ENCODE data around the gene DTNB.
"Not testable (repeated sequence)": the region's sequence is repeated elsewhere in the genome, so short reads cannot be mapped to it uniquely, and the experiment has no call there.

Gene DTNB

GRCh38 chr2:25585189-25585588 lies 88.2 kb downstream of the DTNB start:
- no peak for DNase-seq

- DNase-seq = no peak
These were observed 91.1 kb downstream of the DTNB start for GRCh38 chr2:25582077-25582830.

- DNase-seq = no peak
These were observed 96.8 kb downstream of the DTNB start for GRCh38 chr2:25576596-25576995.

DNA sequence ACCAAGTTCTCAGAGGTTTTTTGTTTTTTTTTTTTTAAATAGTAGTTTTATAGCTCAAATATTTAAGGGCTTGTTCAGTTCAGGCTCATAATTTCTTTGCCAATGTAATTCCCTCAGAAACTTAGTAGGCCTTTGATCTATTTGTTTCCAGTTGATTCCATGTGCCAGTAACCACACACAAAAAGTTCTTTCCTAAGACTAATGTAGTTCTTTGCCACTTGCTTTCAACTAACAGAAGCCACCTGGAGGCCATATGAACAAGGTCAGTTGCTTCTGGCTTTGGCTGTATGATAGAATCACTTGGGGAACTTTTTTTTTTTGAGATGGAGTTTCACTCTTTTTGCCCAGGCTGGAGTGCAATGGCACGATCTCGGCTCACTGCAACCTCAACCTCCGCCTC lies 100.7 kb downstream of the DTNB start:
- DNase-seq = no peak

DNA sequence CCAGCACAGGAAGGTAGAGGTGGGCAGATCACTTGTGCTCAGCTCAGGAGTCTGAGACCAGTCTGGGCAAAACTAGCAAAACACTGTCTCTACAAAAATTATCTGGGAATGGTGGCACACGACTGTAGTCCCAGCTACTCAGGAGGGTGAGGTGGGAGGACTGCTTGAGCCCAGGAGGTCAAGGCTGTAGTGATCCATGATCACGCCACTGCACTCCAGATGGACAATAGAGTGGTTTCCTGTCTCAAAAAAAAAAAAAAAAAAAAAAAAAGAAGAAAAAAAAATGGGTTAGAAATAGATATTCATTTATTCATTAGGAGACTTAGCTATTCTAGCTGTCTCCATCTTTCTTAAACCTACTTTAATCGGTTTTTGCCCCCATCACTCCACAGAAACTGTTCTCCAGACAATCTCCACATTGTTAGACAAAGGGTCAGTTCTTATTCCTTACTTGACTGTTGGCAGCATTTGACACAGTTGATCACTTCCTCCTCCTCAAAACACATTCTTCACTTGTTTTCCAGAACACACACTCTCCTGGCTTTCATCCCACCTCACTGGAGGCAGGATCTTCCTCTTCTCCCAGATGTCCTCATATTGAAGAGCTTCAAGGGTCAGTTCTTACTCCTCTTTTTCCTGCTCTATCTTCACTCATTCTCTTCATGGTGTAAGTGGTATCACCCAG lies 103.1 kb downstream of the DTNB start:
- no peak for DNase-seq

DNA sequence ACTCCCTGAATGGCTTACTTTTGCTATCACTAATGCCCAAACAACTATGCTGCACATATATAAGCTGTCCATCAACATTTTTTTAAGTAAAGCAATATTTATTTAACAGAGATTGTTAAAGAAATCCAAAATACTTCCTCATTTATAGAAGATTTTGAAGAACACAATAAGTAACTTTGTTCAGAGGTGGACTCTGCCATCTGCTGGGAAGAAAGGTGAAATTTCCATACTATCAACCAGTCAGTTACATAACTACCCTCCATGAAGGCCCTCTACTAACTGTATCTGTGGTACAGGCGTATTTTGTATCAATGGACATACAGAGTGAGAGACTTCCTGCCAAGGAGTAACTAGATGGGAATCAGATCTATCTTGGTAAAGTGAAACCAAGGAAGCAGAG lies 106.0 kb downstream of the DTNB start:
- DNase-seq = no peak

GRCh38 chr2:25566694-25567093 lies 106.7 kb downstream of the DTNB start:
- no peak for DNase-seq

- DNase-seq = no peak
These were observed 107.3 kb downstream of the DTNB start for GRCh38 chr2:25566094-25566493.

- no peak for DNase-seq
These were observed 112.1 kb downstream of the DTNB start for GRCh38 chr2:25561136-25561850.

DNA sequence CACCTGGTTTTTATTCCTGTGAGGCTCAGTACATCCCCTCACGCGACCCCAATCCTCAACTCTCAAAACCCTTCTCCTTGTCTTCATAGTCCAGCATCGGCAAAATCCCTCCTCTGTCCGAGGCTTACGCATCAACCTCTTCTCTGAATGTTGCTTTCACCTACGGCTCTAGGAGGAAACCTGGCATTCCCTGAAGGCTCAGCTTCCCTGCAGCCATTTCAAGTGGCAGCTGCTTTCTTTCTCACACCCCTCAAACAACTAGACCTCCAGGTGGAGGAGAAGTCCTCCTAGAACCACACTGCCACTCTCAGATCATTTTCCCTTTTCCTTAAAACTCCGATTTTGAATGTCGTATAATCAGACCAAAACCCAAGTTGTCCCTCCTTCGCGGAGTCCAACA lies 114.2 kb downstream of the DTNB start:
- no peak for DNase-seq

DNA sequence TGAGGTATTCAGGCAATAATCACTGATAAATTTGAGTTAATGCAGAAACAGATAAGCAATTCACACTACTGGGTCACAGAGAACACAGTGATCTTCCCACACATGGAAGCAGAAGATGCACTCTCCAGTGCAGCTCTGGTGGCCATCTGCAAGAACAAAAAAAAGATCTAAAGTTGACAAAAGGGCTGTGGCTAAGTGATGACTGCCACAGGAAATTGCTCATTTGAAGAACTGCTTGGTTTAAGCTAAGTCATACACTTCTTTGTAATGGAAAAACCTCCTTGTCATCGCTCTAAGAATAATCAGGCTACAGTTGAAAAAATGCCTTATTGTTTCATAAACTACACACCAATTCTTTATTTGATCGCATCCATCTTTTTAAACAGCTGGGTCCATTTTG lies 115.1 kb downstream of the DTNB start:
- DNase-seq = no peak

DNA sequence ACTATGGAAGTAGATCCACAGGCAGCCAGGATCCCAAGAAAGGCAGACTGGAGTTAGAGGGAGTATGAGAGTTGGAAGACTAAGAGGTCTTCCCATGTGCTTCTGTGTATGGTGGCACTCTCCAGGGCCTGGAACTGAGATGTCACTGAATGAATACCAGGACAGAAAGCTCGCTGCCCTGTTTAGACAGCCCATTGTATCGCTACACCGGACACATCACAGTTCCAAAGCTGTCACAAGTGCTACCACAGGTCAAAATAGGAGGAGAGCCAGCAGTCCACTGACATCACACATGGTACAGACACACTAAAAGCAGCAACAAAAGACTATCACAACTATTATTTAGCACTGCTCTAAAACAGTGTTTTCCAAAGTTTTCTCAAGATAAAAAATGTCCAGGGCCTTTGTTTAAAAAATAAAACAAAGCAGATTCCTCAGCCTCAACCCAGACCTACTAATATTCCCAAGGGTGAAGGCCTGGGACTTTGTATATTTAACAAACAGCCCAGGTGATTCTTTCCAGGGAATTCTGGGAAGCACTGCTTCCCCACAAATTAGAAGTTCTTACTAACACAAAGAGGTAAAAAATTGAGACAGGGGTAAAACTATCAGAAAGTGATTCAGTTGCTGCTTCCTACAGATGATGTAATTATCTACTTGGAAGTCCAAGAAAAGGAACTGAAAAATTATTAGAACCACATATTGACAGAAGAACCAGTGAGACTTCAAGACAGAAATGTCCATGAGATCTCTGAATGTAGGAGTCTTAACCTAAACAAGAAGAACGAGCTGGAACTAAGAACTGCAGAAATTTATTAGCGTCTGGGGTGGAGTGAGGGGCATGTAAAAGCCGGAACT lies 116.0 kb downstream of the DTNB start:
- DNase-seq = no peak

DNA sequence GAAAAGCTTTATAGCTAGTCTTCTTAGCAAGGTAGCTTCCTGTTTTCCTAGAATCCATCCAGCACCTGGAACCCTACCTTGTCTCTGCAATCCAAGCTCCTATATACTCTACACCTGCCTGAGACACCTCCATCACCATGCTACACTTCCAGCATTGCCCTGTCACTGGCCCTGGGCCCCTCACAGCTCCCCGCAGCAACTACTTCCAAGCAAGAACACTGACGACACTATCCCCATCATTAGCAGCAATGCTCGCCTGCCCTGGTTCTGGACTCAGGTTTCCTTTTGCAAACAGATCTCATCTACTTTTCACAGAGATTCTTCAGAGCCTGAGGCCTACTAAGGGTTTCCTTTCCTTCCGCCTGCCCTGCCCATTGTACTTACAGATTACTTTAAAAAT lies 121.1 kb downstream of the DTNB start:
- no peak for DNase-seq

DNA sequence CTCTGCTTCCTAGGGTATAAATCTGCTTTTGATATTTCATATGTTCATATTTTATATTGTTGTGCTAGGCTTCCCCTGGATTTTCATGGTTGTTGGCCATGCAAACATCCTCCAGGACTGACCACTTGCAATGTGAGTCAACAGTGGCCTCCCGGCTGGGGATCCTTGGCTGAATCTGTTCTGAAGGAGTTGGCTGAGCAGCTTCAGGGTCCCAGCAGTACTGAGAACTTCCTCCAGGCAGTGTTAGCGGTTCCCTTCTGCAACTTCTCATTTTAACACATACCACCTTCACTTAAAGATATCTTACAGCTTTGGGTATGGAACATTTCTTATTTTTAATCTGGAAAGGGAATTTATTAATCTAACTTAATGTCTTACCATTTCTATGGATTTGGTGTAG lies 122.1 kb downstream of the DTNB start:
- no peak for DNase-seq

- not testable (repeated sequence) for DNase-seq
These were observed 123.8 kb downstream of the DTNB start for GRCh38 chr2:25549571-25549970.

- no peak for DNase-seq
These were observed 124.8 kb downstream of the DTNB start for GRCh38 chr2:25548601-25549000.

- DNase-seq = no peak
These were observed 126.5 kb downstream of the DTNB start for GRCh38 chr2:25546852-25547251.

- DNase-seq = no peak
These were observed 127.5 kb downstream of the DTNB start for GRCh38 chr2:25545899-25546298.

GRCh38 chr2:25544445-25544844 lies 128.9 kb downstream of the DTNB start:
- no peak for DNase-seq

- DNase-seq = no peak
These were observed 129.4 kb downstream of the DTNB start for GRCh38 chr2:25543939-25544338.

GRCh38 chr2:25541378-25541777 lies 132.0 kb downstream of the DTNB start:
- DNase-seq = no peak

DNA sequence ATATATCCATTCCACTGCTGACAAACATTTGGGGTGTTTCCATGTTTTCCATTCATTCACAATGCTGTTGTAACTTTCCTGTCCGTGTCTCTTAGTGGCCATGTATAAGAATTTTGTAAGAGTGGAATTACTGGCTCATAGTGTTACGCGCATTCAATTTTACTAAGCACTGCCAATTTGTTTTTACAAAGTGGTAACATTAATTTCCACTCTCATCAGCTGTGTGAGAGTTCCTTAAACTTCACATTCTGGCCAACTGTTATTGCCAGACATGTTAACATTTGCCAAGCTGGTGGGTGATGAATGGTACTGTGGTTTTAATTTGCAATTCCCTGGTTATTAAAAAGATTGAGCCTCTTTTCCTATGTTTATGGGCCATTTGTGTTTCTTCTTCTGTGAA lies 134.2 kb downstream of the DTNB start:
- no peak for DNase-seq

GRCh38 chr2:25537526-25537925 lies 135.9 kb downstream of the DTNB start:
- DNase-seq = no peak

Data from activated CD4-positive, alpha-beta T cell treated with anti-CD3 and anti-CD28 coated beads, Interleukin-2, amount 50 U/mL, for 1 hour (primary cell).